GM10266 (cell line): ENCODE data around the gene RPL15.

Source experiments
- DNase-seq: peaks from one replicate; pipeline ENCODE4 v3.0.0; 2012; ENCODE audit errors: extremely low spot score
- CTCF ChIP-seq: IDR thresholded peaks from 2 replicates; pipeline ENCODE4 v1.5.1; 2012; ENCODE audit warnings: mild to moderate bottlenecking, low read depth; ENCODE audit not compliant: control insufficient read depth, insufficient read depth; ENCODE audit errors: missing control alignments

The RPL15 gene

GRCh38 chr3:23882487-23882918 lies 34.4 kb upstream of the RPL15 start:
- no peak for DNase-seq
- TF ChIP-seq CTCF: no peak

DNA sequence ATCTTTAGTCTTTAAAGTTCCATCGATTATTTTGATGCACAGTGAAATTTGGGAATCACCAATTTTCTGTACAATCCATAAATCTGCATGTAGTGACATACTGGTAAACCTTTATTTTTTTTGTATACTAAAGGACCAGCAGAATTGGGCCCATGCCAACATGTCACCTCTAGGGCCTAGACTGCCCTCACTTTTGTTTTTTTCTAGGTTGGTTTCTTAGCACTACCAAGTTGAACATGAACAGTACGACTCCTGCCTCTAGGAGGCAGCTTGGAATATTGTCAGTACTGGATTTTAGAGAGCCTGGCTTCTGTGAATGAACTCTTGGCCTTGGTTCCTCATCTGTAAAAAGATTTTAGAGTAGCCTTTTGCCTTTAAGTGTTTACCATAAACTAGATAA lies 32.5 kb upstream of the RPL15 start:
- no peak for DNase-seq
- TF ChIP-seq CTCF: no peak

DNA sequence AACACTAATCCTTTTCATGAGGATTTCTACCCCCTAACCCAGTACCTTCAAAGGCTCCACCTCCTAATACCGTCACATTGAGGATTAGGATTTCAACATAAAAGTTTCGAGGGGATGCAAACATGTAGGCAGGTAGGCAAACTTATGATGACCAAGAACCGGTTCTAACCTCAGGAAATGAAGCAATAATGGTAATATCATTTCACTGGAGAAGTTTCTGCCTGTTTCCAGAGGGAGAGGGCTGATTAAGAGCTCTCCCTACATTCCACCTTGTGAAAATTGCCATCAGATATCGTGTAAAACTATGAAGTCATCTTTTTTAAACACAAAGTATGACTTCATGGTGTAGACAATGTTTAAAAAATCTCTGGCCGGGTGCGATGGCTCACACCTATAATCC lies 31.7 kb upstream of the RPL15 start:
- no peak for DNase-seq
- TF ChIP-seq CTCF: no peak

GRCh38 chr3:23886311-23886710 lies 30.6 kb upstream of the RPL15 start:
- DNase-seq: no peak
- TF ChIP-seq CTCF: no peak

GRCh38 chr3:23888617-23889228 lies 28.2 kb upstream of the RPL15 start:
- peak; percentile 68 for TF ChIP-seq CTCF
- no peak for DNase-seq

DNA sequence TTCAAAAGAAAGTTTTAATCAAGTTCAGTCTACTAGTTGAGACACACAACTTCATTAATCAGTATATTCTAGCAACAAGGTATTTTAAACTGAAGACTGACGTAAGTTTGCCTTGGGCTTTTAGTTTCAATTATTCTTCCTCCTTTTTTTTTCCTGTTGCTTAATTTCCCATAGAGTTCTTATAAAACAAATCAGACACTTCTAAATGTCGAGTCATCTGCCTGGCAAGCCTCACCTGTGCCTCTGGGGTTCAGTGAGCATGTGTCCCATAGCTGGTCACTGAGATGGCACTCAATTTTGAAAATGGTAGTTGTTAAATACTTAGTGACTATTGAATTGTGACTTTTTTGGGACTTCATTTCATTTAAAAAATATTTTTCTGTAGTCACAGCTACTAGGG lies 27.5 kb upstream of the RPL15 start:
- DNase-seq: no peak
- TF ChIP-seq CTCF: no peak

DNA sequence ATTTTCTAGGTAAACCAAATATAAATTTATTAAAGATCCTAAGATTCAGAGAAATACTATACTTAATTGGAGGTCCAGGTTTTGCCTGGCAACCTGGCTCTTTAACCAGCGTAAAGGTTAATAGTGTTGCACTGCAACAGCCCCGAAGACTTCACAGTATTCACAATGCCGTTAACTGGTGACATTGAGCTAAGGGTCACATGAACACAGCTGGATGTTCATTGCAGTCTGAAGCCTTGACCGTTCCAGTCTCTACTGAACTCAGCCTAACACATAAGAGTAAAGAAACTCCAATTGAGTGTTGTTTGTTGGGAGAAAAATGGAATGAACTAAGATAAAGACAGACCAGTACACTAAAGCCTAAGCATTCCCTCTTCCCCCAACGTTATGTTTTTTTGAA lies 27.0 kb upstream of the RPL15 start:
- DNase-seq: no peak
- TF ChIP-seq CTCF: no peak
